CD4-positive, alpha-beta T cell treated with Interferon gamma for 1 hour (primary cell): ENCODE data around the gene DDX54.
"Not testable (repeated sequence)": the region's sequence is repeated elsewhere in the genome, so short reads cannot be mapped to it uniquely, and the experiment has no call there.

ENCODE experiments used
- DNase-seq: peaks from one replicate; pipeline ENCODE4 v3.0.0-alpha.2; 2020

The DDX54 gene

GRCh38 chr12:113158439-113159203 is 26.7 kb downstream of the DDX54 start:
- DNase-seq = no peak

- DNase-seq = no peak
These were observed 27.9 kb downstream of the DDX54 start for GRCh38 chr12:113157218-113157859.

- DNase-seq = no peak
These were observed 29.6 kb downstream of the DDX54 start for GRCh38 chr12:113155646-113156045.

GRCh38 chr12:113155060-113155459 is 30.2 kb downstream of the DDX54 start:
- DNase-seq = no peak

GRCh38 chr12:113154351-113154973 is 30.8 kb downstream of the DDX54 start:
- DNase-seq = no peak

- peak; percentile 68 for DNase-seq
These were observed 32.2 kb downstream of the DDX54 start for GRCh38 chr12:113152835-113153814.

GRCh38 chr12:113152196-113152834 is 33.0 kb downstream of the DDX54 start:
- no peak for DNase-seq

- no peak for DNase-seq
These were observed 33.6 kb downstream of the DDX54 start for GRCh38 chr12:113151655-113152054.

- DNase-seq = no peak
These were observed 35.7 kb downstream of the DDX54 start, which contains the start of gene CFAP73 for GRCh38 chr12:113149361-113150150. Gene CFAP73, plus strand, starts transcription at chr12:113149724. Its CDS starts 134 bp downstream, at chr12:113149858.

GRCh38 chr12:113146999-113147398 is 38.3 kb downstream of the DDX54 start:
- DNase-seq = no peak

- DNase-seq = no peak
These were observed 39.3 kb downstream of the DDX54 start for GRCh38 chr12:113145720-113146551.

- no peak for DNase-seq
These were observed 40.5 kb downstream of the DDX54 start for GRCh38 chr12:113144806-113145205.

GRCh38 chr12:113143959-113144358 is 41.3 kb downstream of the DDX54 start:
- no peak for DNase-seq

- no peak for DNase-seq
These were observed 42.4 kb downstream of the DDX54 start for GRCh38 chr12:113142886-113143332.

GRCh38 chr12:113142173-113142885 is 42.9 kb downstream of the DDX54 start:
- peak; percentile 38 for DNase-seq

- DNase-seq = not testable (repeated sequence)
These were observed 43.6 kb downstream of the DDX54 start for GRCh38 chr12:113141716-113142115.

GRCh38 chr12:113140706-113141105 is 44.6 kb downstream of the DDX54 start:
- DNase-seq = no peak

GRCh38 chr12:113138826-113139225 is 46.5 kb downstream of the DDX54 start:
- DNase-seq = no peak
